ENCODE measurements around the gene IRF5. TPM values are rescaled to one million over a fixed set of nuclear protein-coding genes. Genes with fewer than 3 reads are reported as not detected.

IRF5 gene
- total RNA-seq, 1 donor, result under 0.01 TPM

- no peak overlapping the region for H3K27ac ChIP-seq (ENCODE audit: low read depth, low read length)
- H4K20me1 ChIP-seq (ENCODE audit: insufficient read depth, low read length), result no peaks in the 10 kb centered on the region
- H3K36me3 ChIP-seq (ENCODE audit: insufficient read depth, low read length), result peaks cover 52% of the 10 kb centered on the region
- no peak overlapping the region for H3K4me2 ChIP-seq (ENCODE audit: insufficient read depth, low read length)
- TF ChIP-seq CTCF (IDR thresholded peaks at IDR 0.05; ENCODE audit: extremely low read depth, low read depth, low read length), result no peak
- no peak overlapping the region for H2AFZ ChIP-seq (ENCODE audit: low read length)
- peaks cover 3% of the 10 kb centered on the region for H3K79me2 ChIP-seq (ENCODE audit: insufficient read depth, low read length)
- DNase-seq (ENCODE audit: insufficient read length, low spot score, missing footprints), result no peak
- H3K27me3 ChIP-seq (ENCODE audit: insufficient read depth, low read length), result no peaks in the 10 kb centered on the region
- peaks cover 2% of the 10 kb centered on the region for H3K4me1 ChIP-seq (ENCODE audit: insufficient read depth, low read length)
- no peaks in the 10 kb centered on the region for H3K9me3 ChIP-seq (ENCODE audit: low read depth, low read length)
- H3K4me3 ChIP-seq (ENCODE audit: insufficient read depth, low read length), result no peak overlapping the region
Measured at GRCh38 chr7:128997181-128997580, 59.5 kb downstream of the IRF5 start.

Small RNA genes within 50 kb of the gene (small RNA-seq; reads per million reads assigned to genes)
- not detected for gene RN7SL306P

Other genes starting within 250 kb of the IRF5 start
- gene CALU, start 198.6 kb upstream of the IRF5 start, total RNA-seq, result 673 and 708 TPM in 2 replicates
- gene OPN1SW, start 162.1 kb upstream of the IRF5 start, total RNA-seq, result not detected in 2 replicates
- 7.2 and 10.0 TPM in 2 replicates for gene CCDC136, start 146.0 kb upstream of the IRF5 start, total RNA-seq
- 93.7 and 130 TPM in 2 replicates for gene FLNC, start 107.5 kb upstream of the IRF5 start, total RNA-seq
- 91.9 and 95.2 TPM in 2 replicates for gene ATP6V1F, start 75.1 kb upstream of the IRF5 start, total RNA-seq
- gene KCP, start 27.2 kb upstream of the IRF5 start, total RNA-seq, result 0.88 and 1.1 TPM in 2 replicates
- 54.5 and 56.1 TPM in 2 replicates for gene TNPO3, start 117.2 kb downstream of the IRF5 start, total RNA-seq
- gene TSPAN33, start 206.8 kb downstream of the IRF5 start, total RNA-seq, result under 0.01 and 0.36 TPM in 2 replicates